Amygdala (tissue), 56 donors: Measurements from ENCODE around the gene ANTKMT.
A peak's percentile ranks its signal among the peaks of the same experiment; 100 is the strongest.

ENCODE experiments used
- DNase-seq, 56 donors: peaks; one replicate each; lab custom pipeline; 2025; lab: John Stamatoyannopoulos, UW

ANTKMT gene

GRCh38 chr16:711548-712320 is 9.2 kb upstream of the ANTKMT start:
- peak in 47 of 56 donors; percentile 16 to 86 (median 54) for DNase-seq

- DNase-seq, result peak in 1 of 56 donors; percentile 20
These were observed 8.2 kb upstream of the ANTKMT start for GRCh38 chr16:712740-713250.

GRCh38 chr16:714079-714478 is 6.9 kb upstream of the ANTKMT start:
- no peak for DNase-seq

GRCh38 chr16:714558-715476 is 6.1 kb upstream of the ANTKMT start, which contains the start of gene METRN:
METRN (plus strand) TSS chr16:715118; CDS start chr16:715290, 172 bp downstream.
- DNase-seq, result peak; percentile 26 to 94 (median 80)

- DNase-seq, result peak in 5 of 56 donors; percentile 40 to 57 (median 52)
These were observed 5.3 kb upstream of the ANTKMT start for GRCh38 chr16:715477-716199.

GRCh38 chr16:716200-716568 is 4.8 kb upstream of the ANTKMT start:
- peak; percentile 20 to 95 (median 84) for DNase-seq

GRCh38 chr16:716768-717325 is 4.1 kb upstream of the ANTKMT start:
- no peak for DNase-seq

- peak in 11 of 56 donors; percentile 21 to 75 (median 28) for DNase-seq
These were observed 3.3 kb upstream of the ANTKMT start for GRCh38 chr16:717450-718245.

GRCh38 chr16:718389-718788 is 2.6 kb upstream of the ANTKMT start:
- DNase-seq, result no peak

GRCh38 chr16:718922-719321 is 2.0 kb upstream of the ANTKMT start:
- no peak for DNase-seq

GRCh38 chr16:719815-720446 is 1.0 kb upstream of the ANTKMT start:
- peak in 6 of 56 donors; percentile 16 to 66 (median 56) for DNase-seq

- DNase-seq, result peak in 45 of 56 donors; percentile 40 to 82 (median 67)
These were observed 428 bp upstream of the ANTKMT start for GRCh38 chr16:720447-720989.

- DNase-seq, result no peak
These were observed 1.0 kb downstream of the ANTKMT start for GRCh38 chr16:721765-722540.

GRCh38 chr16:722835-723633 is 2.1 kb downstream of the ANTKMT start:
- DNase-seq, result no peak

- no peak for DNase-seq
These were observed 2.7 kb downstream of the ANTKMT start for GRCh38 chr16:723695-724094.

- no peak for DNase-seq
These were observed 3.5 kb downstream of the ANTKMT start for GRCh38 chr16:724188-725040.
